Endothelial cell of umbilical vein (primary cell): Measurements from ENCODE around the gene MDH1. TPM values are rescaled to one million over a fixed set of nuclear protein-coding genes. Genes with fewer than 3 reads are reported as not detected.

ENCODE experiments used
- BruUV-seq: library from RNA; stranded (reverse); fragments of 400-500 nt; replicated peaks from 2 replicates; lab custom pipeline; 2021; lab: Mats Ljungman, UMichigan
- CTCF ChIA-PET: fragments of 300-600, 350-600 bp; sonication (Branson Sonifier 250); formaldehyde crosslinking; loops from one replicate; lab custom pipeline; 2021; ENCODE audit warnings: antibody characterized with exemption, inconsistent platforms; lab: Charles Lee
- POLR2A ChIA-PET: fragments of 300-600, 350-600 bp; sonication (Branson Sonifier 250); formaldehyde crosslinking; loops from one replicate; lab custom pipeline; 2021; ENCODE audit warnings: antibody characterized with exemption, inconsistent platforms; lab: Charles Lee
- DNase-seq: peaks from one replicate; pipeline ENCODE4 v3.0.0-alpha.2; 2011; ENCODE audit warnings: low read depth, low spot score
- FAIRE-seq: peaks from 2 replicates; lab custom pipeline; 2011; peaks lifted over from hg19 to GRCh38; lab: Jason Lieb, UNC
- H2AFZ ChIP-seq: 2 replicates; pipeline ENCODE4 v1.6.0; 2012; ENCODE audit warnings: low read depth, low read length, control low read depth, inconsistent platforms
- H3K27ac ChIP-seq: 2 replicates; pipeline ENCODE4 v1.5.1; 2011; ENCODE audit warnings: low read depth, mild to moderate bottlenecking, control low read depth, low read length, moderate library complexity; ENCODE audit not compliant: insufficient read depth
- H3K27me3 ChIP-seq, 2 experiments: 2 replicates each; pipeline versions ENCODE4 v1.6.0 to v1.6.1; 2011; ENCODE audit warnings: low read length in 2 of 2, mixed read lengths in 1 of 2; ENCODE audit not compliant: control insufficient read depth in 2 of 2, insufficient read depth in 2 of 2
- H3K36me3 ChIP-seq, 2 experiments: 2 replicates in 1 of 2; 3 replicates in 1 of 2; pipeline ENCODE4 v1.5.1; 2011; ENCODE audit warnings: low read length in 2 of 2, mild to moderate bottlenecking in 1 of 2, moderate library complexity in 1 of 2; ENCODE audit not compliant: control insufficient read depth in 2 of 2, insufficient read depth in 2 of 2; ENCODE audit errors: extremely low read depth in 1 of 2
- H3K4me1 ChIP-seq: 3 replicates; pipeline ENCODE4 v1.5.1; 2011; ENCODE audit warnings: mild to moderate bottlenecking, low read length; ENCODE audit not compliant: control insufficient read depth, insufficient read depth; ENCODE audit errors: extremely low read depth
- H3K4me2 ChIP-seq: 2 replicates; pipeline ENCODE4 v1.6.1; 2011; ENCODE audit warnings: low read length, control low read depth, mixed read lengths; ENCODE audit not compliant: insufficient read depth
- H3K4me3 ChIP-seq, 3 experiments: fragments of 200-600 bp in 1 of 3; sonication (generic), shearing (Covaris generic) in 1 of 3; replicated peaks in 1 of 3; 2 replicates each; pipeline ENCODE4 v1.5.1; 2011 to 2016; ENCODE audit warnings: control low read depth in 3 of 3, low read length in 3 of 3, mild to moderate bottlenecking in 2 of 3, inconsistent platforms in 1 of 3, low read depth in 1 of 3, moderate library complexity in 1 of 3; ENCODE audit not compliant: insufficient read depth in 1 of 3
- H3K79me2 ChIP-seq: 2 replicates; pipeline ENCODE4 v1.6.0; 2012; ENCODE audit warnings: low read length, inconsistent platforms; ENCODE audit not compliant: control insufficient read depth, insufficient read depth
- H3K9ac ChIP-seq: replicated peaks from 2 replicates; pipeline ENCODE3; 2011; ENCODE audit warnings: low read length, control low read depth; ENCODE audit not compliant: insufficient read depth; ENCODE audit errors: extremely low read depth
- H3K9me1 ChIP-seq: replicated peaks from 3 replicates; pipeline ENCODE4 v1.6.0; 2011; ENCODE audit warnings: mild to moderate bottlenecking, low read length; ENCODE audit not compliant: control insufficient read depth, insufficient read depth; ENCODE audit errors: extremely low read depth
- H3K9me3 ChIP-seq: replicated peaks from 2 replicates; pipeline ENCODE4 v1.5.1; 2012; ENCODE audit warnings: low read length, inconsistent platforms; ENCODE audit not compliant: control insufficient read depth, insufficient read depth
- H4K20me1 ChIP-seq: replicated peaks from 2 replicates; pipeline ENCODE3; 2011; ENCODE audit warnings: mild to moderate bottlenecking, low read length; ENCODE audit not compliant: control insufficient read depth, insufficient read depth; ENCODE audit errors: extremely low read depth
- GATA2 ChIP-seq: IDR thresholded peaks from 2 replicates; pipeline ENCODE4 v1.7.0; 2011; ENCODE audit warnings: low read depth, mild to moderate bottlenecking, moderate library complexity, mixed read lengths, low read length; ENCODE audit not compliant: insufficient read length, insufficient read depth
- MAX ChIP-seq: IDR thresholded peaks from 2 replicates; pipeline ENCODE4 v1.6.1; 2011; ENCODE audit not compliant: insufficient read depth, insufficient read length
- MYC ChIP-seq: IDR thresholded peaks from one replicate; pipeline ENCODE4 v1.6.1; 2011; ENCODE audit warnings: mild to moderate bottlenecking, low read depth, low read length
- POLR2A ChIP-seq: IDR thresholded peaks from 2 replicates; pipeline ENCODE4 v1.6.1; 2012; ENCODE audit warnings: low read depth, mild to moderate bottlenecking, control low read depth, low read length
- POLR2AphosphoS5 ChIP-seq: IDR thresholded peaks from 2 replicates; pipeline ENCODE4 v1.6.1; 2012; ENCODE audit warnings: low read depth, mild to moderate bottlenecking, control low read depth, low read length, moderate library complexity; ENCODE audit not compliant: insufficient read depth
- dilution Hi-C: fragments of 300-500 bp; cut with MboI; formaldehyde crosslinking; loops from one replicate; pipeline ENCODE4 v1.15.0; 2019; ENCODE audit warnings: low sequenced_read_pairs; ENCODE audit not compliant: extremely low pct_ligation_motif_present
- intact Hi-C: fragments of 100-400 bp; cut with micrococcal nuclease; formaldehyde crosslinking; loops from one replicate; pipeline ENCODE4 v1.10.0; 2022
- polyA plus RNA-seq, 4 experiments: library from polyadenylated mRNA; depleted of rRNA in 3 of 4; stranded (reverse) in 3 of 4; unstranded in 1 of 4; fragments of >200 nt; gene quantifications; 2 replicates each; pipeline versions ENCODE4 v1.2.1 to v1.2.3, GENCODE V29; 2011 to 2012; ENCODE audit warnings: missing spikeins in 1 of 4
- total RNA-seq: library from RNA; stranded (reverse); gene quantifications from 2 replicates; pipeline ENCODE4 v1.2.3, GENCODE V29; 2021

The MDH1 gene
- total and polyA plus RNA-seq, 2 donors (not counting 3 experiments of a cell fraction or from before 2014, with no cell fraction given) = 107 to 121 TPM

- dilution Hi-C loops = no loop called here
- H3K9ac ChIP-seq = no peak overlapping the region
- H3K4me2 ChIP-seq = no peak overlapping the region
- no peaks in the 10 kb centered on the region for H3K79me2 ChIP-seq
- no peak overlapping the region for H2AFZ ChIP-seq
- TF ChIP-seq MYC (no peak), GATA2 (no peak), MAX (no peak), POLR2A (no peak), POLR2AphosphoS5 (no peak)
- H4K20me1 ChIP-seq = no peaks in the 10 kb centered on the region
- no peak for DNase-seq
- intact Hi-C loops = no loop called here
- H3K36me3 ChIP-seq = no peaks in the 10 kb centered on the region
- no peak overlapping the region for H3K27ac ChIP-seq
- ChIA-PET CTCF (interaction anchor here (1.1 to 1.4 kb wide), 3 partner anchors 8 to 232 kb away, joined by 3 to 4 read pairs (median 3); no protein-coding TSS in a partner anchor), POLR2A (no interaction called here)
- no TSS peak for BruUV-seq
- H3K4me3 ChIP-seq = no peak overlapping the region
- H3K9me1 ChIP-seq = no peaks in the 10 kb centered on the region
- H3K27me3 ChIP-seq = peaks cover 0 to 2% of the 10 kb centered on the region in 2 experiments
- FAIRE-seq = no peak
- no peaks in the 10 kb centered on the region for H3K9me3 ChIP-seq
- no peaks in the 10 kb centered on the region for H3K4me1 ChIP-seq
These were observed 39.7 kb downstream of the MDH1 start for GRCh38 chr2:63628403-63628942.

GRCh38 chr2:63631501-63631900 lies 42.7 kb downstream of the MDH1 start:
- H3K27ac ChIP-seq = no peak overlapping the region
- no peak overlapping the region for H3K4me3 ChIP-seq
- H2AFZ ChIP-seq = no peak overlapping the region
- no peaks in the 10 kb centered on the region for H3K9me3 ChIP-seq
- H3K27me3 ChIP-seq = peaks cover 0 to 2% of the 10 kb centered on the region in 2 experiments
- intact Hi-C loops = no loop called here
- no peaks in the 10 kb centered on the region for H3K9me1 ChIP-seq
- no peak overlapping the region for H3K9ac ChIP-seq
- FAIRE-seq (no peak), DNase-seq (no peak)
- dilution Hi-C loops = no loop called here
- H3K79me2 ChIP-seq = no peaks in the 10 kb centered on the region
- ChIA-PET POLR2A (no interaction called here), CTCF (no interaction called here)
- TF ChIP-seq POLR2A = no peak
- H3K36me3 ChIP-seq = no peaks in the 10 kb centered on the region
- BruUV-seq = no TSS peak
- H3K4me1 ChIP-seq = no peaks in the 10 kb centered on the region
- H4K20me1 ChIP-seq = no peaks in the 10 kb centered on the region
- no peak overlapping the region for H3K4me2 ChIP-seq
